ENCODE results near the gene GLDN. TPM values are rescaled to one million over a fixed set of nuclear protein-coding genes. Genes with fewer than 3 reads are reported as not detected.

Gene GLDN
- total RNA-seq, 1 experiment from 2014 or later, result 0.30 TPM

- H3K4me3 ChIP-seq, result no peak overlapping the region
- no peaks in the 10 kb centered on the region for H3K27me3 ChIP-seq
- no peaks in the 10 kb centered on the region for H3K9me3 ChIP-seq
- H3K36me3 ChIP-seq, result no peaks in the 10 kb centered on the region
- peak; percentile 83 for DNase-seq
Measured at GRCh38 chr15:51368751-51369450, 27.4 kb downstream of the GLDN start.

- Histone ChIP-seq H3K4me3 (no peak overlapping the region), H3K36me3 (no peaks in the 10 kb centered on the region), H3K9me3 (no peaks in the 10 kb centered on the region), H3K27me3 (no peaks in the 10 kb centered on the region)
- no peak for DNase-seq
Measured at GRCh38 chr15:51369451-51369761, 28.0 kb downstream of the GLDN start.

GRCh38 chr15:51371266-51371665, 29.8 kb downstream of the GLDN start:
- no peak overlapping the region for H3K4me3 ChIP-seq
- DNase-seq, result no peak
- H3K9me3 ChIP-seq, result no peaks in the 10 kb centered on the region
- H3K27me3 ChIP-seq, result no peaks in the 10 kb centered on the region
- H3K36me3 ChIP-seq, result no peaks in the 10 kb centered on the region

DNA sequence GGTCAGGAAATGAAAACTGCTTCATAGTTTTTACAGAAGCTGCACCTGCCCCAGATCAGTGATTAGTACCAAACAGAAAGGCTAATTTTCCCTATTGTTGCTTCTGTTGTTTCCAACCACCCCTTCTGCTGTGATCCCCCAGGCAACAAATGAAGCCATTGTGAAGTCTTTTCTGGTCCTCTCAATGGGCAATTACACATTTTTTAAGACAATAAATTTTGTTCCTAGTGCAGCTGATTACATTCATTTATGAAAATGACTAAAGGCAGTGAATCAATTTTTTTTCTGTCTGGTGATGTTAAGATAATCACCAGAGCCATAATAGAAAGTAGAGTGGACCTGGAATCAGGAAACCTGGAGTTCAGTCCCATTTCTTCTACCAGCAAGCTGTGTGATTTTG, 32.7 kb downstream of the GLDN start:
- Histone ChIP-seq H3K4me3 (no peak overlapping the region), H3K27me3 (no peaks in the 10 kb centered on the region), H3K9me3 (no peaks in the 10 kb centered on the region), H3K36me3 (no peaks in the 10 kb centered on the region)
- no peak for DNase-seq

- Histone ChIP-seq H3K36me3 (no peaks in the 10 kb centered on the region), H3K27me3 (no peaks in the 10 kb centered on the region), H3K9me3 (no peaks in the 10 kb centered on the region), H3K4me3 (no peak overlapping the region)
- DNase-seq, result peak; percentile 45
Measured at GRCh38 chr15:51375966-51376640, 34.6 kb downstream of the GLDN start.

GRCh38 chr15:51377038-51377786, 35.8 kb downstream of the GLDN start:
- Histone ChIP-seq H3K36me3 (no peaks in the 10 kb centered on the region), H3K4me3 (no peak overlapping the region), H3K27me3 (no peaks in the 10 kb centered on the region), H3K9me3 (no peaks in the 10 kb centered on the region)
- peak; percentile 6 for DNase-seq

DNA sequence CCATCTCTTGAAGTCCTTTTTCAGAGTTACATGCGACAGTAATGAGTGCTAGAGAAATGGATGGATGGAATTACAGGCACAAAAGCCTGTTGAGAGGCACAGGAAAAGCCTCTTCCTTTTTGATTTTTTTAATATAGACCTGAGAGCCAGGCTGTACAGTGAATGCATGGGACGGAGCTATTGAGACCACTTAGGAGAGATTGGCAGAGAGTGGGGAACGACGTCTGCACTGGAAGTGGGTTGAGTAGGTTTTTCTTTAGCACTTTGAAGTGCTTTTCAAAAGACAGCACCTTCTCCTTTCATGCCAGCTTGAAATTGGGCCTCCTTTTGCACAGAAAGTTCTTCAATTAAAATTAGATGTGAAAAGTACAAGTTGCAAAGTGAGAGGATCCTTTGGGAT, 37.0 kb downstream of the GLDN start:
- Histone ChIP-seq H3K4me3 (no peak overlapping the region), H3K9me3 (no peaks in the 10 kb centered on the region)
- no peak for DNase-seq

DNA sequence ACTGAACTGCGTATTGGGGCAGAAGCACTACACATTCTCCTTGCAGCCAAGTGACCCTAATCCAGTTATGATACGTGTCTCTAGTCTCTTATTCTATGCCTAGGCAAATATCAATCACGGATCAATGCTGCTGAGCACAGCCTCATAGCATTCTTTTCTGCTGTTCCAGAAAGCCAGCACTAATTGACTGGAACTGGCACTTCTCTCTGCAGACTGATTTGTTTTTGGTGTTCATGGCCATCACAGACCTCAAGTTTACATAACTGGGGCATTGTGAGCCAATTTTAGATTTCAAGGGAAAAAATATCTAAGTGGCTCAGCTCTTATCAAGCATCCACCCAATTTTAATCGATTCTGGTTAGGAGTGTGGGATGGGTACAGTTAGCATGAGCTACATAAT, 37.9 kb downstream of the GLDN start:
- H3K4me3 ChIP-seq, result no peak overlapping the region
- no peaks in the 10 kb centered on the region for H3K27me3 ChIP-seq
- no peaks in the 10 kb centered on the region for H3K36me3 ChIP-seq
- no peak for DNase-seq
- H3K9me3 ChIP-seq, result no peaks in the 10 kb centered on the region

More for the DNA sequence above, 37.0 kb downstream of the GLDN start:
- H3K27me3 ChIP-seq, result no peaks in the 10 kb centered on the region
- H3K36me3 ChIP-seq, result no peaks in the 10 kb centered on the region

GRCh38 chr15:51380999-51381806, 39.7 kb downstream of the GLDN start:
- peak; percentile 66 for DNase-seq
- no peak overlapping the region for H3K4me3 ChIP-seq
- H3K36me3 ChIP-seq, result no peaks in the 10 kb centered on the region
- H3K27me3 ChIP-seq, result no peaks in the 10 kb centered on the region
- no peaks in the 10 kb centered on the region for H3K9me3 ChIP-seq

DNA sequence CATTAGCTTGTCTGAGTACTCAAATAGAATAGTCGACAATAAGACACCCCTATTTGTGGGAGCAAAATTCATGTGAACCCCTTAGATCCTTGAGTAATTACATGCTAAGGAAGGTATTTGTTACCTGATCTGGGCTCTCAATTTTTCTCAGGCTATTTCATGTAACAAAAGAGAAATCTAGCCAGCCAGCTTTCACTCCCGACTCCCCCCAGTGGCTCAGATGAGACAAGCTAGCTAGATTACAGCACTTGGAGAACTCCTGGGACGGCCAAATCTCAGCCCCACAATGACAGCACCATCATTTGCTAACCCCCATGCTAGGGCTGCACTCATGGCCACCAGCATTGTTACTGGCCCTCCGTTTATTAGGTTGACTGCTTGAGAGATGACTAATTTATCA, 41.3 kb downstream of the GLDN start:
- Histone ChIP-seq H3K9me3 (no peaks in the 10 kb centered on the region), H3K27me3 (no peaks in the 10 kb centered on the region), H3K4me3 (no peak overlapping the region), H3K36me3 (no peaks in the 10 kb centered on the region)
- peak; percentile 31 for DNase-seq

DNA sequence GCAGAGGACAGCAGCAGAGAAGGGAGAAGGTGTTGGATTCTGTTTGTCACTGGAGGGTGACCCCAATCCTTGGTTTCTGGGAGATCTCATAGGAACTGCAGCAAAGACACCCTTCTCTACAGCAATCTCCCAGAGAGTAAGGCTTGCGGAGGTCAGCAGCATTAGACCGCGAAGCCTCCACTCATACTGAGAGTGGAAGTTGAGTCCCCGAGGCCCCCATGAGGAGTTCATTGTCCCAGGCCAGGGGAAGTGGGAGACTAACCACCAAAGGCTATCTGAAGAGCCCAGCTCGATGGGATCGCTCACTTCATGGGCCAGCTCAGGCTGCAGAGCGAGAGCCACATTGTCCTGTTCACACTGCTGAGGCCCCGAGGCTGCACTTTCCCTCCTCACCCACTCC, 44.6 kb downstream of the GLDN start:
- DNase-seq, result no peak
- Histone ChIP-seq H3K27me3 (no peaks in the 10 kb centered on the region), H3K4me3 (no peak overlapping the region), H3K9me3 (no peaks in the 10 kb centered on the region), H3K36me3 (no peaks in the 10 kb centered on the region)

GRCh38 chr15:51386486-51386885, 45.0 kb downstream of the GLDN start:
- DNase-seq, result no peak
- no peaks in the 10 kb centered on the region for H3K36me3 ChIP-seq
- no peaks in the 10 kb centered on the region for H3K27me3 ChIP-seq
- H3K4me3 ChIP-seq, result no peak overlapping the region
- H3K9me3 ChIP-seq, result no peaks in the 10 kb centered on the region

- Histone ChIP-seq H3K9me3 (no peaks in the 10 kb centered on the region), H3K36me3 (no peaks in the 10 kb centered on the region), H3K4me3 (no peak overlapping the region), H3K27me3 (no peaks in the 10 kb centered on the region)
- no peak for DNase-seq
Measured at GRCh38 chr15:51386960-51387698, 45.7 kb downstream of the GLDN start.

DNA sequence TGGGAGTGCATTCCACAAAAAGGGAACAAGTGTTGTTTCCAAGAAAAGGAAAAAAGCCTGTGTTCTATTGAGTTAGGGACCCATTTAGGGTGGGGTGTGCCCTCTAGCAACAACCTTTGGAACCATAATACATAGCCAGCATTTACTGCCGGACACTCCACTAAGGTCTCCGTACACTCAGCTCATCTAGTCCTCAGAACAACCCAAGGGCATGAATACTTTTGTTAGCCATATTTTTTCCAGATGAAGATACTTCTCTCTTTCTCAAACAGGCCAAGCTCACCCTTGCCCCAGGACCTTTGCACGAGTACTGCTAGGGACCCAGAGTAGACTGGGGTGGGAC, 46.2 kb downstream of the GLDN start:
- H3K36me3 ChIP-seq, result no peaks in the 10 kb centered on the region
- no peaks in the 10 kb centered on the region for H3K27me3 ChIP-seq
- no peak for DNase-seq
- H3K9me3 ChIP-seq, result no peaks in the 10 kb centered on the region
- no peak overlapping the region for H3K4me3 ChIP-seq

DNA sequence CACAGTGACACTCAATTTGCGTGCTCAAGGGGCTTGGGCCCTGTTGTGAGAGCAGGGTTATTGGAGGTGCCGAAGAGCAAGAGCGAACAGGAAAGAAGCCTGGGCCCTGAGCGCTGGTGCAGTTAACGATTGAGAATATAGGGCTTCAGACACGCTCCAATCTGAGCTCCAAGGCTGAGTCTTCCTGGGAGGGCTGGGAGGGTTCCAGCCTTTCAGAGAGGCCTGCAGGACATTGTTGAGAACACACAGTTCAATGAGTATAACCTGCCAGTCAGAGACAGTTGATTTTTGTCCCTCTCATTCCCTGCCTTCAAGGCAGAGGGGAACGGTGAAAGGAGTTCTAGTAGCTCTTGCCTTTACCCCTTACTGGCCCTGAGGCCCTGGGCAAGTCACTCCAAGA, 47.3 kb downstream of the GLDN start:
- Histone ChIP-seq H3K27me3 (no peaks in the 10 kb centered on the region), H3K9me3 (no peaks in the 10 kb centered on the region), H3K36me3 (no peaks in the 10 kb centered on the region), H3K4me3 (no peak overlapping the region)
- no peak for DNase-seq

DNA sequence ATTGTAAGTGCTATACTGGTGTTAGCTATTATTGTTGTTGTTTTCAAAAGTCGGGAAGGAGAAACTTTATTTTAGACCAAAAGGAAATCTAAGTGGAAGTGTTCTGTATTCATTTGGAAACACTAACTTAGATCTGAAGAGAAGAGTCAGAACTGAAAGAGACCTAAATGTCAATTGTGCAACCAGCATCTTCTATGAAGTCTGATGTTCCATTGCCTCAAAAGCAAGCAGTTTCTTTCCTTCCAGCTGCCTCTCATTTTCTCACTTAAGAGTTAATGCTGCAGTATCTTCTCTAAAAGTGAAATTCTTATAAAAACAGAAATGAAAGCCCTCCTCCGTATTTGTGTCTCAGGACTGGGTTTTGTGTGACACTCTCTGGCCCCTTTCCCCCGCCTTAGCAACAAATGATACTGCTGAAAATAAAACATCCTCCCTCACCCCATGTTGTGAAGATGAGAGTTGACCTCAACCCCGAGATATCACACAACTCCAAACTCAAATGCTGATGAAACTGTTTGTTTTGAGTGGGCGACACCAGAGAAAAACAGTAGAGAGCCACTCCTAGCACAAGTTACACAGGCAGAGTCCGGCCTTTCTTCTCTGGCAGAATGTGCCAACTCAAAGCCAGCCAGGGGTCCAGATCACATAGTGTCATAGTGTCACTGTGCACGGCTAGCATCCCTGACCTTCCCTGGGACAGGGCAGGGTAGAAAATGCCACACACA, 48.9 kb downstream of the GLDN start:
- Histone ChIP-seq H3K4me3 (no peak overlapping the region), H3K36me3 (no peaks in the 10 kb centered on the region), H3K27me3 (no peaks in the 10 kb centered on the region), H3K9me3 (no peaks in the 10 kb centered on the region)
- no peak for DNase-seq

Measured in MG63 (cell line).